H9 (cell line): Measurements from ENCODE around the gene DTNA. TPM values are rescaled to one million over a fixed set of nuclear protein-coding genes. Genes with fewer than 3 reads are reported as not detected.

Experiments used
- DNase-seq: peaks from one replicate; pipeline ENCODE4 v3.0.0-alpha.2; 2017
- H2AFZ ChIP-seq: one replicate; pipeline ENCODE4 v1.6.1; 2013; ENCODE audit warnings: mild to moderate bottlenecking, low read length, control low read depth, moderate library complexity
- H2AK5ac ChIP-seq: 2 replicates; pipeline ENCODE4 v1.6.1; 2013; ENCODE audit warnings: low read length, control low read depth, mixed read lengths; ENCODE audit not compliant: insufficient read length
- H2BK120ac ChIP-seq: one replicate; pipeline ENCODE4 v1.6.1; 2013; ENCODE audit warnings: low read depth, mild to moderate bottlenecking, low read length, control low read depth, inconsistent platforms; ENCODE audit not compliant: poor library complexity, severe bottlenecking
- H2BK12ac ChIP-seq: 2 replicates; pipeline ENCODE4 v1.6.1; 2013; ENCODE audit warnings: low read length, control low read depth, mixed read lengths, low read depth; ENCODE audit not compliant: insufficient read length
- H2BK15ac ChIP-seq: 2 replicates; pipeline ENCODE4 v1.6.1; 2013; ENCODE audit warnings: low read depth, low read length, control low read depth
- H2BK20ac ChIP-seq: one replicate; pipeline ENCODE4 v1.6.1; 2013; ENCODE audit warnings: low read depth, mild to moderate bottlenecking, low read length, control low read depth, inconsistent platforms; ENCODE audit not compliant: poor library complexity, severe bottlenecking
- H2BK5ac ChIP-seq: 2 replicates; pipeline ENCODE4 v1.6.1; 2013; ENCODE audit warnings: low read length, control low read depth, mixed read lengths; ENCODE audit not compliant: insufficient read length
- H3K14ac ChIP-seq: 2 replicates; pipeline ENCODE4 v1.6.1; 2013; ENCODE audit warnings: low read length, control low read depth; ENCODE audit not compliant: insufficient read depth
- H3K18ac ChIP-seq: 2 replicates; pipeline ENCODE4 v1.6.1; 2013; ENCODE audit warnings: low read depth, mild to moderate bottlenecking, mixed read lengths, low read length, control low read depth; ENCODE audit not compliant: insufficient read length
- H3K23ac ChIP-seq: 2 replicates; pipeline ENCODE4 v1.6.1; 2013; ENCODE audit warnings: low read length, control low read depth, mixed read lengths, low read depth; ENCODE audit not compliant: insufficient read length
- H3K23me2 ChIP-seq: 2 replicates; pipeline ENCODE4 v1.6.1; 2013; ENCODE audit warnings: low read depth, mild to moderate bottlenecking, mixed read lengths, low read length, control low read depth; ENCODE audit not compliant: insufficient read length, poor library complexity, severe bottlenecking
- H3K27ac ChIP-seq: 2 replicates; pipeline ENCODE4 v1.5.1; 2013; ENCODE audit warnings: low read length, control low read depth, mixed read lengths, low read depth; ENCODE audit not compliant: insufficient read length
- H3K27me3 ChIP-seq: 2 replicates; pipeline ENCODE4 v1.6.1; 2013; ENCODE audit warnings: low read length, control low read depth, inconsistent platforms; ENCODE audit not compliant: insufficient read depth
- H3K4ac ChIP-seq: 2 replicates; pipeline ENCODE4 v1.6.1; 2013; ENCODE audit warnings: low read depth, mild to moderate bottlenecking, control low read depth, inconsistent platforms, low read length, moderate library complexity
- H3K4me1 ChIP-seq: 2 replicates; pipeline ENCODE4 v1.6.1; 2013; ENCODE audit warnings: low read length, control low read depth, inconsistent platforms; ENCODE audit not compliant: insufficient read depth
- H3K4me2 ChIP-seq: 2 replicates; pipeline ENCODE4 v1.6.1; 2013; ENCODE audit warnings: low read length, control low read depth, mixed read lengths; ENCODE audit not compliant: insufficient read length, insufficient read depth
- H3K56ac ChIP-seq: 2 replicates; pipeline ENCODE4 v1.6.1; 2013; ENCODE audit warnings: low read depth, mild to moderate bottlenecking, mixed read lengths, low read length, control low read depth; ENCODE audit not compliant: insufficient read length
- H3K79me1 ChIP-seq: 2 replicates; pipeline ENCODE4 v1.6.1; 2013; ENCODE audit warnings: low read depth, mild to moderate bottlenecking, moderate library complexity, low read length, control low read depth, inconsistent platforms; ENCODE audit not compliant: insufficient read depth, poor library complexity, severe bottlenecking
- H3K79me2 ChIP-seq: 2 replicates; pipeline ENCODE4 v1.6.1; 2013; ENCODE audit warnings: low read length, control low read depth, inconsistent platforms; ENCODE audit not compliant: insufficient read depth
- H3K9ac ChIP-seq: 2 replicates; pipeline ENCODE4 v1.6.1; 2013; ENCODE audit warnings: low read length, control low read depth, mixed read lengths; ENCODE audit not compliant: insufficient read length; ENCODE audit errors: extremely low read depth
- H3K9me3 ChIP-seq: one replicate; pipeline ENCODE4 v1.6.1; 2013; ENCODE audit warnings: low read depth, low read length, inconsistent platforms; ENCODE audit not compliant: control insufficient read depth
- H3T11ph ChIP-seq: one replicate; pipeline ENCODE4 v1.6.1; 2013; ENCODE audit warnings: mild to moderate bottlenecking, low read length, control low read depth, inconsistent platforms
- H4K20me1 ChIP-seq: one replicate; pipeline ENCODE4 v1.6.1; 2013; ENCODE audit not compliant: control insufficient read depth, insufficient read length, insufficient read depth
- H4K5ac ChIP-seq: 2 replicates; pipeline ENCODE4 v1.6.1; 2013; ENCODE audit warnings: low read depth, mild to moderate bottlenecking, mixed read lengths, low read length, control low read depth; ENCODE audit not compliant: insufficient read length
- H4K8ac ChIP-seq: replicated peaks from 2 replicates; pipeline ENCODE4 v1.6.1; 2013; ENCODE audit warnings: low read length, control low read depth, mixed read lengths, low read depth; ENCODE audit not compliant: insufficient read length
- H4K91ac ChIP-seq: 2 replicates; pipeline ENCODE4 v1.6.1; 2013; ENCODE audit warnings: low read depth, mild to moderate bottlenecking, moderate library complexity, mixed read lengths, low read length, control low read depth; ENCODE audit not compliant: insufficient read length
- H3K27ac Mint-ChIP-seq, 3 experiments: 2 replicates in 2 of 3; 3 replicates in 1 of 3; pipeline ENCODE4 v1.8.0; 2020 to 2021; ENCODE audit warnings: mixed read lengths in 3 of 3, mild to moderate bottlenecking in 1 of 3, moderate library complexity in 1 of 3
- H3K27me3 Mint-ChIP-seq: 2 replicates; pipeline ENCODE4 v1.8.0; 2021; ENCODE audit warnings: low read depth, mild to moderate bottlenecking, moderate library complexity, mixed read lengths
- H3K36me3 Mint-ChIP-seq, 3 experiments: 2 replicates in 2 of 3; 3 replicates in 1 of 3; pipeline ENCODE4 v1.8.0; 2020 to 2021; ENCODE audit warnings: low read depth in 3 of 3, mixed read lengths in 3 of 3; ENCODE audit not compliant: insufficient read depth in 1 of 3
- H3K4me1 Mint-ChIP-seq, 2 experiments: 2 replicates each; pipeline ENCODE4 v1.8.0; 2020; ENCODE audit warnings: mixed read lengths in 2 of 2
- H3K4me3 Mint-ChIP-seq, 2 experiments: 2 replicates in 1 of 2; 3 replicates in 1 of 2; pipeline ENCODE4 v1.8.0; 2020 to 2021; ENCODE audit warnings: mild to moderate bottlenecking in 2 of 2, mixed read lengths in 2 of 2, moderate library complexity in 1 of 2
- H3K9me3 Mint-ChIP-seq, 2 experiments: 2 replicates in 1 of 2; 3 replicates in 1 of 2; pipeline ENCODE4 v1.8.0; 2020; ENCODE audit warnings: mild to moderate bottlenecking in 2 of 2, mixed read lengths in 2 of 2, moderate library complexity in 1 of 2
- CTCF ChIP-seq: fragments of 200-600 bp; sonication (generic); conservative IDR thresholded peaks from 3 replicates; pipeline ENCODE4 v1.8.0; 2021; ENCODE audit warnings: antibody characterized with exemption, mild to moderate bottlenecking
- WGBS: extraction: QIAGEN DNeasy Blood & Tissue Kit; methylation state at CpG from one replicate; pipeline ENCODE4 v1.1.7; 2013; ENCODE audit warnings: missing lambda C conversion rate, low lambda C conversion rate, mixed read lengths; ENCODE audit not compliant: insufficient read length; ENCODE audit errors: extremely low coverage; 5-methylcytosine and 5-hydroxymethylcytosine counted together
- total RNA-seq: library from RNA; stranded (reverse); gene quantifications from 2 replicates; pipeline ENCODE4 v1.2.1, GENCODE V29; 2021

The DTNA gene
- total RNA-seq, 1 experiment from 2014 or later: 25.5 TPM

GRCh38 chr18:34771958-34772357 lies 61.9 kb downstream of the DTNA start:
- no peak overlapping the region for H2BK5ac ChIP-seq
- no peaks in the 10 kb centered on the region for H3K79me1 ChIP-seq
- H3K14ac ChIP-seq: no peak overlapping the region
- H3K27me3 ChIP-seq: no peaks in the 10 kb centered on the region
- no peak overlapping the region for H3K4ac ChIP-seq
- no peak overlapping the region for H3T11ph ChIP-seq
- H2BK15ac ChIP-seq: no peak overlapping the region
- H2AFZ ChIP-seq: no peak overlapping the region
- WGBS: no CpG with 5 or more reads among the region's 1 CpG
- H2AK5ac ChIP-seq: no peak overlapping the region
- H3K23ac ChIP-seq: no peak overlapping the region
- H3K18ac ChIP-seq: no peak overlapping the region
- Mint-ChIP-seq H3K9me3 (no peaks in the 10 kb centered on the region; a peak in 1 of 5 replicates), H3K27me3 (no peaks in the 10 kb centered on the region), H3K36me3 (peaks cover 0 to 9% (median 2%) of the 10 kb centered on the region in 3 experiments; a peak in 2 of 7 replicates), H3K27ac (no peak overlapping the region), H3K4me1 (peaks cover 3 to 8% of the 10 kb centered on the region in 2 experiments; a peak in 1 of 4 replicates), H3K4me3 (no peak overlapping the region)
- H4K5ac ChIP-seq: no peak overlapping the region
- H2BK12ac ChIP-seq: no peak overlapping the region
- H4K8ac ChIP-seq: no peak overlapping the region
- no peaks in the 10 kb centered on the region for H3K79me2 ChIP-seq
- H3K9me3 ChIP-seq: no peaks in the 10 kb centered on the region
- no peak overlapping the region for H2BK120ac ChIP-seq
- H3K23me2 ChIP-seq: no peaks in the 10 kb centered on the region
- H4K20me1 ChIP-seq: no peaks in the 10 kb centered on the region
- no peak overlapping the region for H3K56ac ChIP-seq
- DNase-seq: no peak
- H3K9ac ChIP-seq: no peak overlapping the region
- H3K27ac ChIP-seq: no peak overlapping the region
- TF ChIP-seq CTCF: no peak
- no peak overlapping the region for H4K91ac ChIP-seq
- no peak overlapping the region for H2BK20ac ChIP-seq
- H3K4me2 ChIP-seq: no peak overlapping the region
- H3K4me1 ChIP-seq: no peaks in the 10 kb centered on the region
